GM23248 (cell line): ENCODE results near the gene TCEAL9. TPM values are rescaled to one million over a fixed set of nuclear protein-coding genes. Genes with fewer than 3 reads are reported as not detected.

Experiments used
- DNase-seq: peaks from one replicate; pipeline ENCODE4 v3.0.0-alpha.2; 2015
- H2AFZ ChIP-seq: fragments of 200-600 bp; sonication (generic); 2 replicates; pipeline ENCODE4 v1.6.1; 2016; ENCODE audit warnings: antibody characterized with exemption
- H3F3A ChIP-seq: fragments of 200-600 bp; sonication (generic); 2 replicates; pipeline ENCODE4 v1.6.1; 2016; ENCODE audit warnings: mild to moderate bottlenecking, antibody characterized with exemption, mixed run types; ENCODE audit not compliant: insufficient read depth
- H3K27ac ChIP-seq: fragments of 200-600 bp; sonication (generic); 2 replicates; pipeline ENCODE4 v1.5.1; 2016; ENCODE audit warnings: mild to moderate bottlenecking
- H3K27me3 ChIP-seq: fragments of 200-600 bp; sonication (generic); replicated peaks from 2 replicates; pipeline ENCODE4 v1.6.1; 2016; ENCODE audit warnings: mild to moderate bottlenecking; ENCODE audit not compliant: insufficient read depth
- H3K36me3 ChIP-seq: fragments of 200-600 bp; sonication (generic); 2 replicates; pipeline ENCODE4 v1.6.1; 2016; ENCODE audit warnings: low read depth, mild to moderate bottlenecking
- H3K4me1 ChIP-seq: fragments of 200-600 bp; sonication (generic); 2 replicates; pipeline ENCODE4 v1.6.1; 2016; ENCODE audit warnings: mild to moderate bottlenecking; ENCODE audit not compliant: insufficient read depth
- H3K4me2 ChIP-seq: fragments of 200-600 bp; sonication (generic); one replicate; pipeline ENCODE4 v1.6.1; 2016; ENCODE audit warnings: mild to moderate bottlenecking; ENCODE audit not compliant: unreplicated experiment
- H3K4me3 ChIP-seq: fragments of 200-600 bp; sonication (generic); 2 replicates; pipeline ENCODE4 v1.5.1; 2016; ENCODE audit warnings: mild to moderate bottlenecking
- H3K79me2 ChIP-seq: fragments of 200-600 bp; sonication (generic); 2 replicates; pipeline ENCODE4 v1.6.1; 2016; ENCODE audit warnings: mild to moderate bottlenecking; ENCODE audit not compliant: insufficient read depth
- H3K9ac ChIP-seq: fragments of 200-600 bp; sonication (generic); 2 replicates; pipeline ENCODE4 v1.6.1; 2016; ENCODE audit warnings: mild to moderate bottlenecking
- H3K9me2 ChIP-seq: fragments of 200-600 bp; sonication (generic); 2 replicates; pipeline ENCODE4 v1.6.1; 2016; ENCODE audit warnings: mixed run types, mild to moderate bottlenecking, moderate library complexity; ENCODE audit not compliant: insufficient read depth
- H3K9me3 ChIP-seq: fragments of 200-600 bp; sonication (generic); one replicate; pipeline ENCODE4 v1.6.1; 2017; ENCODE audit warnings: low read depth
- H4K20me1 ChIP-seq: fragments of 200-600 bp; sonication (generic); 2 replicates; pipeline ENCODE4 v1.6.0; 2016; ENCODE audit not compliant: insufficient read depth
- EZH2 ChIP-seq: fragments of 200-600 bp; sonication (generic); IDR thresholded peaks from 2 replicates; pipeline ENCODE4 v1.6.1; 2018; ENCODE audit warnings: antibody characterized with exemption, mild to moderate bottlenecking; ENCODE audit not compliant: insufficient read depth, poor library complexity, severe bottlenecking
- EZH2phosphoT487 ChIP-seq: fragments of 200-600 bp; sonication (generic); IDR thresholded peaks from 2 replicates; pipeline ENCODE4 v1.6.1; 2018; ENCODE audit warnings: antibody characterized with exemption, moderate library complexity, mild to moderate bottlenecking, low read depth; ENCODE audit not compliant: insufficient read depth
- WGBS, 2 experiments: methylation state at CpG; one replicate each; pipeline ENCODE4 v1.1.6; 2015 to 2017; ENCODE audit warnings: low lambda C conversion rate in 2 of 2, low coverage in 1 of 2; ENCODE audit errors: missing lambda C conversion rate in 2 of 2; 5-methylcytosine and 5-hydroxymethylcytosine counted together
- in situ Hi-C: fragments of 300-500 bp; cut with MboI; formaldehyde crosslinking; loops from 2 replicates; pipeline ENCODE4 v1.15.0; 2020
- polyA plus RNA-seq: library from polyadenylated mRNA; unstranded; fragments of >200 nt; fragmentation: Nextera tagmentation; extraction: Ambion mirVana; gene quantifications from 2 replicates; pipeline ENCODE4 v1.2.1, GENCODE V29; 2016
- total RNA-seq: library from RNA; depleted of rRNA; stranded (reverse); fragments of >200 nt; shearing (Covaris generic); gene quantifications from 2 replicates; pipeline ENCODE4 v1.2.3, GENCODE V29; 2014

TCEAL9 gene
- total and polyA plus RNA-seq, 2 experiments from 2014 or later = 86.4 to 188 TPM

DNA sequence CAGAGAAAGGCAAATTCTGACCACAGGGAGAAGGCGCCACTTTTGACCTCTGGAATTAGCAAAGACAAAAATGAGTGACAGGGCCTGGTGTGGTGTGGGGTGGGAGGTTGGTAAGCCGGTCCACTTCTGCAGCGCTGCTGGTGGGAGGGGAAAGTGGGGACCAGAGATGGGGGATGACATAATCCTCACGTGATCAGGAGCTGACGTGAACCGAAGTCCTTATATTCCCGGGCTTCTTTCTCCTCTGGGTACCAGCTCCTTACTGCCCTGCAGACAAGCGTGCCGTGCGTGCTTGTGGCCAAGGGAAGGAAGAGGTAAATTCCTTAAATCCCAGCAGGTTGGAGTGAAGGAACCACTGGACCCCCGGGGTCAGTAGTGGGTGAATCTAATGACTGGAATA lies 26.3 kb upstream of the TCEAL9 start, which contains the start of gene TCEAL7:
Gene TCEAL7, plus strand, starts transcription at position 249 of the 400 bp plus-strand sequence. CDS start 1,165 bp downstream, outside the sequence.
- Histone ChIP-seq H3K27me3 (no peaks in the 10 kb centered on the region), H3F3A (no peaks in the 10 kb centered on the region), H4K20me1 (no peaks in the 10 kb centered on the region), H3K4me1 (no peaks in the 10 kb centered on the region), H3K4me3 (peak within 1 kb of the TSS; percentile 70), H3K9me2 (no peaks in the 10 kb centered on the region), H3K79me2 (no peaks in the 10 kb centered on the region), H2AFZ (peak within 1 kb of the TSS; percentile 94), H3K36me3 (no peaks in the 10 kb centered on the region), H3K27ac (no peak within 1 kb of the TSS), H3K9me3 (no peaks in the 10 kb centered on the region), H3K9ac (peak within 1 kb of the TSS; percentile 73), H3K4me2 (peak within 1 kb of the TSS; percentile 86)
- 2 to 6% methylated on average over 7 to 10 of the region's 11 CpGs for WGBS, 2 experiments
- peak; percentile 55 for DNase-seq
- TF ChIP-seq EZH2 = no peak
- no peak for TF ChIP-seq EZH2phosphoT487
- in situ Hi-C loops = no loop called here

GRCh38 chrX:103330681-103331288 lies 25.5 kb upstream of the TCEAL9 start:
- Histone ChIP-seq H3K27ac (no peak overlapping the region), H3F3A (no peaks in the 10 kb centered on the region), H3K79me2 (no peaks in the 10 kb centered on the region), H3K9me3 (no peaks in the 10 kb centered on the region), H3K9ac (peak overlapping the region; percentile 73), H3K36me3 (no peaks in the 10 kb centered on the region), H4K20me1 (no peaks in the 10 kb centered on the region), H3K9me2 (no peaks in the 10 kb centered on the region), H2AFZ (peak overlapping the region; percentile 94), H3K4me2 (peak overlapping the region; percentile 86), H3K4me1 (no peaks in the 10 kb centered on the region), H3K4me3 (peak overlapping the region; percentile 70), H3K27me3 (no peaks in the 10 kb centered on the region)
- TF ChIP-seq EZH2phosphoT487 = no peak
- no peak for TF ChIP-seq EZH2
- 8 to 25% methylated on average over 8 to 21 of the region's 21 CpGs for WGBS, 2 experiments
- in situ Hi-C loops = no loop called here
- peak; percentile 20 for DNase-seq

GRCh38 chrX:103338663-103339062 lies 17.6 kb upstream of the TCEAL9 start:
- WGBS, 2 experiments = 10 to 13% methylated on average over 3 of the region's 3 CpGs
- no peak overlapping the region for H3K27ac ChIP-seq
- in situ Hi-C loops = no loop called here

GRCh38 chrX:103343105-103343504 lies 13.2 kb upstream of the TCEAL9 start:
- in situ Hi-C loops = loop anchor here (10.0 kb wide), 1 partner anchor 122 kb away; no protein-coding TSS in a partner anchor
- H3K9me3 ChIP-seq = no peaks in the 10 kb centered on the region
- peak; percentile 59 for DNase-seq

More at GRCh38 chrX:103338663-103339062, 17.6 kb upstream of the TCEAL9 start:
- Histone ChIP-seq H3K79me2 (no peaks in the 10 kb centered on the region), H4K20me1 (no peaks in the 10 kb centered on the region), H3K36me3 (no peaks in the 10 kb centered on the region), H3K4me3 (no peak overlapping the region), H3F3A (no peaks in the 10 kb centered on the region), H3K9ac (no peak overlapping the region), H3K4me1 (no peaks in the 10 kb centered on the region), H3K4me2 (no peak overlapping the region), H3K27me3 (no peaks in the 10 kb centered on the region), H3K9me3 (no peaks in the 10 kb centered on the region), H3K9me2 (no peaks in the 10 kb centered on the region), H2AFZ (no peak overlapping the region)
- TF ChIP-seq EZH2 (no peak), EZH2phosphoT487 (no peak)
- no peak for DNase-seq

DNA sequence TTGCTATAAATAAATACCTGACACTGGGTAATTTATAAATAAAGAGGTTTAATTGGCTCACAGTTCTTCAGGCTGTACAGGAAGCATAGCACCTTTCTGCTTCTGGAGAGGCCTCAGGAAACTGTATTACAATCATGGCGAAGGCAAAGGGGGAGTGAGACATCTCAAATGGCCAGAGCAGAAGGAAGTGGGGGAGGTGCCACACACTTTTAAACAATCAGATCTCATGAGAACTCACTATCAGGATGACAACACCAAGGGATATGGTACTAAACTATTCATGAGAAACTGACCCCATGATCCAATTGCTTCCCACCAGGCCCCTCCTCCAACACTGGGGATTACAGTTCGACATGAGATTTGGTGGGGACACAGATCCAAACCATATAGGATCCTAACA lies 11.7 kb upstream of the TCEAL9 start:
- Histone ChIP-seq H3K9me2 (no peaks in the 10 kb centered on the region), H3K9me3 (no peaks in the 10 kb centered on the region), H2AFZ (no peak overlapping the region), H3K9ac (no peak overlapping the region), H3K79me2 (no peaks in the 10 kb centered on the region), H3F3A (no peaks in the 10 kb centered on the region), H3K4me2 (no peak overlapping the region), H4K20me1 (no peaks in the 10 kb centered on the region), H3K4me1 (no peaks in the 10 kb centered on the region), H3K27me3 (no peaks in the 10 kb centered on the region), H3K36me3 (no peaks in the 10 kb centered on the region), H3K4me3 (no peak overlapping the region), H3K27ac (no peak overlapping the region)
- no peak for TF ChIP-seq EZH2
- TF ChIP-seq EZH2phosphoT487 = no peak
- WGBS, 2 experiments = 70 to 83% methylated on average over 2 of the region's 2 CpGs
- in situ Hi-C loops = loop anchor here (10.0 kb wide), 1 partner anchor 120 kb away; no protein-coding TSS in a partner anchor
- no peak for DNase-seq

More at GRCh38 chrX:103343105-103343504, 13.2 kb upstream of the TCEAL9 start:
- Histone ChIP-seq H3K27me3 (no peaks in the 10 kb centered on the region), H3F3A (no peaks in the 10 kb centered on the region), H3K4me2 (no peak overlapping the region), H3K4me1 (no peaks in the 10 kb centered on the region), H3K36me3 (no peaks in the 10 kb centered on the region), H3K9me2 (no peaks in the 10 kb centered on the region), H3K9ac (no peak overlapping the region), H3K4me3 (no peak overlapping the region), H3K79me2 (no peaks in the 10 kb centered on the region), H4K20me1 (no peaks in the 10 kb centered on the region), H3K27ac (no peak overlapping the region), H2AFZ (peak overlapping the region; percentile 67)
- TF ChIP-seq EZH2 (no peak), EZH2phosphoT487 (no peak)
- WGBS, 2 experiments = 0 to 5% methylated on average over 2 of the region's 2 CpGs
